Measurements from ENCODE around the gene PARP15.

DNA sequence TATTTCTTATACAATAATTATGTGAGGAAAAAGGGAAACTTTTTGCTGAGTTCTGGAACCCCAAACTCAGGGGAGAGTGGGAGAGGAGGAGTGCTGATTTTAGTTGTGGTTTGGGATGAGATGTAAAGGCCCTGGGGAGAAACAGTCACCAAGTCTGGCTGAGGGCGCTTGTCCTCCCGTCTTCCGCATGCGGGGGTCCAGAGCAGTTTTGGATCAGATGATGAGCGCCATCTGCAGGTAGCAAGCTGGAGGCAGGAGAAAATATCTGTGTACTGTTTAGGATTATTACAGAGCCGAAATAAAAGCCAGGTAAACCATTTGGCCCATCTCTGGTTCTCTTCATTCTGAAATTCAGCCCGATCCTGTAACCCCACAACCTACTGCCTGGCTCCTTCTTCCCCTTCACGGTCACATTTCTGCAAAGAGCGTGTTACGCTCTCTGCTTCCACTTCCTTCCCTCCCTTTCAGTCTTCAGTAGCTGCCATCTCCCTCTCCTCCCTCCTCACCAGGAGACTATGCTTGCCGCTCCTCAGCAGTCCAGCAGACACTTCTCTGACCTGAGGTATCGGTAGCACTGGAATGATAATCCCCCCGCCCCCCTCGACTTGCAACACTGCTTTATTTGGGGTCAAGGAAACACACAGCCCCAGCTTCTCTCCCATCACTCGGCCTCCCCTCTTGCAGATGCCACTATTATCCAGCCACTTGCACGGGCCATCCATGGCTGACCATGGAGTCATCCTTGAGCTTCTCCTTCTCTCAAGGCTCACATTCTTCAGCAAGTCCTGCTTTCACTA, 101.8 kb downstream of the PARP15 start:
- TF ChIP-seq, protein P1, sequence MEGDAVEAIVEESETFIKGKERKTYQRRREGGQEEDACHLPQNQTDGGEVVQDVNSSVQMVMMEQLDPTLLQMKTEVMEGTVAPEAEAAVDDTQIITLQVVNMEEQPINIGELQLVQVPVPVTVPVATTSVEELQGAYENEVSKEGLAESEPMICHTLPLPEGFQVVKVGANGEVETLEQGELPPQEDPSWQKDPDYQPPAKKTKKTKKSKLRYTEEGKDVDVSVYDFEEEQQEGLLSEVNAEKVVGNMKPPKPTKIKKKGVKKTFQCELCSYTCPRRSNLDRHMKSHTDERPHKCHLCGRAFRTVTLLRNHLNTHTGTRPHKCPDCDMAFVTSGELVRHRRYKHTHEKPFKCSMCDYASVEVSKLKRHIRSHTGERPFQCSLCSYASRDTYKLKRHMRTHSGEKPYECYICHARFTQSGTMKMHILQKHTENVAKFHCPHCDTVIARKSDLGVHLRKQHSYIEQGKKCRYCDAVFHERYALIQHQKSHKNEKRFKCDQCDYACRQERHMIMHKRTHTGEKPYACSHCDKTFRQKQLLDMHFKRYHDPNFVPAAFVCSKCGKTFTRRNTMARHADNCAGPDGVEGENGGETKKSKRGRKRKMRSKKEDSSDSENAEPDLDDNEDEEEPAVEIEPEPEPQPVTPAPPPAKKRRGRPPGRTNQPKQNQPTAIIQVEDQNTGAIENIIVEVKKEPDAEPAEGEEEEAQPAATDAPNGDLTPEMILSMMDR (IDR thresholded peaks at IDR 0.05): peak; percentile 65 to 91 (median 87)
- TF ChIP-seq POLR2A (IDR thresholded peaks at IDR 0.05): peak in 1 of 2 donors; percentile 8

Data from adrenal gland (tissue), 5 donors.